AG09309 (cell line): ENCODE data around the gene SCAPER.

Experiments used
- DNase-seq: peaks from one replicate; pipeline ENCODE4 v3.0.0-alpha.2; 2010; ENCODE audit warnings: low read depth
- H3K4me3 ChIP-seq: 2 replicates; pipeline ENCODE4 v1.5.1; 2011; ENCODE audit warnings: mild to moderate bottlenecking, low read depth, low read length, moderate library complexity; ENCODE audit not compliant: control insufficient read depth
- TF ChIP-seq, protein P1 (sequence below): IDR thresholded peaks from 2 replicates; pipeline ENCODE4 v1.5.1; 2011; ENCODE audit warnings: mild to moderate bottlenecking, low read depth, low read length, inconsistent platforms; ENCODE audit not compliant: insufficient read depth, control insufficient read depth; ENCODE audit errors: missing control alignments

Gene SCAPER

GRCh38 chr15:76346669-76347481, 558.3 kb downstream of the SCAPER start:
- TF ChIP-seq, protein P1, sequence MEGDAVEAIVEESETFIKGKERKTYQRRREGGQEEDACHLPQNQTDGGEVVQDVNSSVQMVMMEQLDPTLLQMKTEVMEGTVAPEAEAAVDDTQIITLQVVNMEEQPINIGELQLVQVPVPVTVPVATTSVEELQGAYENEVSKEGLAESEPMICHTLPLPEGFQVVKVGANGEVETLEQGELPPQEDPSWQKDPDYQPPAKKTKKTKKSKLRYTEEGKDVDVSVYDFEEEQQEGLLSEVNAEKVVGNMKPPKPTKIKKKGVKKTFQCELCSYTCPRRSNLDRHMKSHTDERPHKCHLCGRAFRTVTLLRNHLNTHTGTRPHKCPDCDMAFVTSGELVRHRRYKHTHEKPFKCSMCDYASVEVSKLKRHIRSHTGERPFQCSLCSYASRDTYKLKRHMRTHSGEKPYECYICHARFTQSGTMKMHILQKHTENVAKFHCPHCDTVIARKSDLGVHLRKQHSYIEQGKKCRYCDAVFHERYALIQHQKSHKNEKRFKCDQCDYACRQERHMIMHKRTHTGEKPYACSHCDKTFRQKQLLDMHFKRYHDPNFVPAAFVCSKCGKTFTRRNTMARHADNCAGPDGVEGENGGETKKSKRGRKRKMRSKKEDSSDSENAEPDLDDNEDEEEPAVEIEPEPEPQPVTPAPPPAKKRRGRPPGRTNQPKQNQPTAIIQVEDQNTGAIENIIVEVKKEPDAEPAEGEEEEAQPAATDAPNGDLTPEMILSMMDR = no peak
- peak overlapping the region; percentile 9 for H3K4me3 ChIP-seq
- no peak for DNase-seq

- peak overlapping the region; percentile 9 for H3K4me3 ChIP-seq
- TF ChIP-seq, protein P1 = no peak
- DNase-seq = no peak
Measured at GRCh38 chr15:76345880-76346668, 559.1 kb downstream of the SCAPER start.

DNA sequence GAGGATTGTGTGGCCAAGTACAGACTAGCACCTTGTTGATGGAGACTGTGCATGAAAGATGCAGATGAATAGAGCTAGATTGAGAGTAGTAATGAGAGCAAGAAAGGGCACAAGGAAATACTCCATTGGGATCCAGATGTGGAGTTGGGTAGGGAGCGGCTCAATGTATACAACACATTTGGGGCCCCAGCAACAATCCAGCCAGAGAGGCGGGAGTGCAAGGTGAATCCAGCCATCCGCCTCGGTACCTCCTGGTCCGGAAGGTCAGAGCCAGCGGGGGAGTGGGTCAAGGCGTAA, 559.6 kb downstream of the SCAPER start:
- H3K4me3 ChIP-seq = no peak overlapping the region
- no peak for DNase-seq
- TF ChIP-seq, protein P1 = no peak

DNA sequence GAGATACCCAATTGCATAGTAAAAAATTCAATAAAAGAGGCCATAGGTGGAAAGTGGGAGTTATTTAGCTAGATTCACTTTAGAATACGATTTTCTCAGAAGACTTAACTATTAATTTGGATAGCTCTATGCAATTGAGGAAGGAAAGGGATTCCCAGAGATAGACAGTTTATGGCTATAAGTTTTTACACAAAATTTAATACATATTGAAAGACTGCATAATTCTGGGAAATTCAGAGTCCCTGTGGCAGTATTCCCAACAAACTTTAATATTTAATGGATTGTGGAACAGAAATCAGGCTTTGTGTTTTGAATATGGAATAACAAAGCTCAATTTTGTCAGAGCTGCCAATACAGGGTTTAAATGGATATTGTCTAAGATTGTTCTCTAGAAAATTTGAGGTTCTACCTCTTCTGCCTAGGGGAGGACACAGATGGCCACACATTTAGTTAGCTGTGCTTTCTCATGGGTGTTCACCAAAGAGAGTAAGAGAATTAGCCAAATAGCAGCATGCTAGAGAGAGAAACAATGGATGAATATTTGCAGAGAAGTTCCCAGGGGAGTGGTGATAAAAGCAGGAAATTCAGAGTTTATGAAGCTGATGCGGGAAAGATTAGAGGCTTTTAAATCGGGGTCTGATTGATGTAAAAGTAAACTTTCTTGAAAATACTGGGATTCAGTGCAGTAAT, 560.1 kb downstream of the SCAPER start:
- no peak for DNase-seq
- H3K4me3 ChIP-seq = no peak overlapping the region
- TF ChIP-seq, protein P1 = no peak

GRCh38 chr15:76343313-76343996, 561.7 kb downstream of the SCAPER start:
- TF ChIP-seq, protein P1 = no peak
- H3K4me3 ChIP-seq = no peak overlapping the region
- DNase-seq = no peak
